Measurements from ENCODE around the gene VCAN.

- TF ChIP-seq, protein P1, sequence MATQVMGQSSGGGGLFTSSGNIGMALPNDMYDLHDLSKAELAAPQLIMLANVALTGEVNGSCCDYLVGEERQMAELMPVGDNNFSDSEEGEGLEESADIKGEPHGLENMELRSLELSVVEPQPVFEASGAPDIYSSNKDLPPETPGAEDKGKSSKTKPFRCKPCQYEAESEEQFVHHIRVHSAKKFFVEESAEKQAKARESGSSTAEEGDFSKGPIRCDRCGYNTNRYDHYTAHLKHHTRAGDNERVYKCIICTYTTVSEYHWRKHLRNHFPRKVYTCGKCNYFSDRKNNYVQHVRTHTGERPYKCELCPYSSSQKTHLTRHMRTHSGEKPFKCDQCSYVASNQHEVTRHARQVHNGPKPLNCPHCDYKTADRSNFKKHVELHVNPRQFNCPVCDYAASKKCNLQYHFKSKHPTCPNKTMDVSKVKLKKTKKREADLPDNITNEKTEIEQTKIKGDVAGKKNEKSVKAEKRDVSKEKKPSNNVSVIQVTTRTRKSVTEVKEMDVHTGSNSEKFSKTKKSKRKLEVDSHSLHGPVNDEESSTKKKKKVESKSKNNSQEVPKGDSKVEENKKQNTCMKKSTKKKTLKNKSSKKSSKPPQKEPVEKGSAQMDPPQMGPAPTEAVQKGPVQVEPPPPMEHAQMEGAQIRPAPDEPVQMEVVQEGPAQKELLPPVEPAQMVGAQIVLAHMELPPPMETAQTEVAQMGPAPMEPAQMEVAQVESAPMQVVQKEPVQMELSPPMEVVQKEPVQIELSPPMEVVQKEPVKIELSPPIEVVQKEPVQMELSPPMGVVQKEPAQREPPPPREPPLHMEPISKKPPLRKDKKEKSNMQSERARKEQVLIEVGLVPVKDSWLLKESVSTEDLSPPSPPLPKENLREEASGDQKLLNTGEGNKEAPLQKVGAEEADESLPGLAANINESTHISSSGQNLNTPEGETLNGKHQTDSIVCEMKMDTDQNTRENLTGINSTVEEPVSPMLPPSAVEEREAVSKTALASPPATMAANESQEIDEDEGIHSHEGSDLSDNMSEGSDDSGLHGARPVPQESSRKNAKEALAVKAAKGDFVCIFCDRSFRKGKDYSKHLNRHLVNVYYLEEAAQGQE (IDR thresholded peaks at IDR 0.05; ENCODE audit: unreplicated experiment), result no peak
- no peak for TF ChIP-seq POLR2AphosphoS5 (IDR thresholded peaks at IDR 0.05; ENCODE audit: low read depth)
- no peak for TF ChIP-seq CREB1 (CRISPR knock-in tag; IDR thresholded peaks at IDR 0.05; ENCODE audit: low read depth)
- TF ChIP-seq, protein P2, sequence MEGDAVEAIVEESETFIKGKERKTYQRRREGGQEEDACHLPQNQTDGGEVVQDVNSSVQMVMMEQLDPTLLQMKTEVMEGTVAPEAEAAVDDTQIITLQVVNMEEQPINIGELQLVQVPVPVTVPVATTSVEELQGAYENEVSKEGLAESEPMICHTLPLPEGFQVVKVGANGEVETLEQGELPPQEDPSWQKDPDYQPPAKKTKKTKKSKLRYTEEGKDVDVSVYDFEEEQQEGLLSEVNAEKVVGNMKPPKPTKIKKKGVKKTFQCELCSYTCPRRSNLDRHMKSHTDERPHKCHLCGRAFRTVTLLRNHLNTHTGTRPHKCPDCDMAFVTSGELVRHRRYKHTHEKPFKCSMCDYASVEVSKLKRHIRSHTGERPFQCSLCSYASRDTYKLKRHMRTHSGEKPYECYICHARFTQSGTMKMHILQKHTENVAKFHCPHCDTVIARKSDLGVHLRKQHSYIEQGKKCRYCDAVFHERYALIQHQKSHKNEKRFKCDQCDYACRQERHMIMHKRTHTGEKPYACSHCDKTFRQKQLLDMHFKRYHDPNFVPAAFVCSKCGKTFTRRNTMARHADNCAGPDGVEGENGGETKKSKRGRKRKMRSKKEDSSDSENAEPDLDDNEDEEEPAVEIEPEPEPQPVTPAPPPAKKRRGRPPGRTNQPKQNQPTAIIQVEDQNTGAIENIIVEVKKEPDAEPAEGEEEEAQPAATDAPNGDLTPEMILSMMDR (conservative IDR thresholded peaks at IDR 0.05; ENCODE audit: low read depth in 2 of 2), result no peak
Observed at GRCh38 chr5:83434946-83435345, 36.6 kb upstream of the VCAN start.

Measured in GM23338 (cell line).